IMR-90 (cell line): ENCODE data around the gene CADM2. TPM values are rescaled to one million over a fixed set of nuclear protein-coding genes. Genes with fewer than 3 reads are reported as not detected.

ENCODE experiments used
- ATAC-seq: fragments of 200-7000 bp; cut with Tn5 transposase; 2 replicates; pipeline ENCODE4 v1.9.1; 2020; ENCODE audit warnings: low read depth, mild to moderate bottlenecking, moderate library complexity
- BruUV-seq: library from RNA; stranded (reverse); fragments of 400-500 nt; replicated peaks from 2 replicates; lab custom pipeline; 2021; lab: Mats Ljungman, UMichigan
- CTCF ChIA-PET: fragments of 300-600 bp; formaldehyde crosslinking; extraction: SDS; loops from one replicate; lab custom pipeline; 2021; ENCODE audit warnings: antibody characterized with exemption; lab: Yijun Ruan, JAX
- POLR2A ChIA-PET: fragments of 300-600 bp; sonication (Branson Sonifier 250); formaldehyde crosslinking; loops from one replicate; lab custom pipeline; 2022; ENCODE audit warnings: antibody characterized with exemption; ENCODE audit not compliant: unreplicated experiment; lab: Charles Lee
- DNase-seq: peaks from one replicate; pipeline ENCODE4 v3.0.0; 2013
- H2AFZ ChIP-seq: replicated peaks from 2 replicates; pipeline ENCODE3; 2013; ENCODE audit warnings: low read length, mild to moderate bottlenecking; ENCODE audit not compliant: poor library complexity
- H2AK5ac ChIP-seq: 2 replicates; pipeline ENCODE4 v1.6.1; 2013; ENCODE audit warnings: low read depth, low read length, inconsistent platforms
- H2AK9ac ChIP-seq: replicated peaks from 2 replicates; pipeline ENCODE3; 2013; ENCODE audit warnings: mild to moderate bottlenecking, low read depth, low read length, moderate library complexity; ENCODE audit not compliant: poor library complexity
- H2BK120ac ChIP-seq: 2 replicates; pipeline ENCODE4 v1.6.1; 2013; ENCODE audit warnings: low read depth, low read length, inconsistent platforms
- H2BK15ac ChIP-seq: 3 replicates; pipeline ENCODE4 v1.6.1; 2013; ENCODE audit warnings: low read depth, low read length, inconsistent platforms
- H2BK20ac ChIP-seq: 2 replicates; pipeline ENCODE4 v1.6.1; 2013; ENCODE audit warnings: low read depth, mild to moderate bottlenecking, inconsistent platforms, low read length, moderate library complexity
- H2BK5ac ChIP-seq: 2 replicates; pipeline ENCODE4 v1.6.1; 2013; ENCODE audit warnings: mild to moderate bottlenecking, low read depth, low read length, inconsistent platforms; ENCODE audit not compliant: poor library complexity, severe bottlenecking
- H3K14ac ChIP-seq: replicated peaks from 2 replicates; pipeline ENCODE4 v1.6.1; 2013; ENCODE audit warnings: low read depth, low read length, inconsistent platforms
- H3K18ac ChIP-seq: 2 replicates; pipeline ENCODE4 v1.6.1; 2013; ENCODE audit warnings: low read depth, low read length, control low read depth
- H3K23ac ChIP-seq: 2 replicates; pipeline ENCODE4 v1.6.1; 2013; ENCODE audit warnings: low read depth, low read length, inconsistent platforms
- H3K27ac ChIP-seq: 2 replicates; pipeline ENCODE4 v1.5.1; 2013; ENCODE audit warnings: mild to moderate bottlenecking, control low read depth, low read length; ENCODE audit not compliant: insufficient read depth
- H3K27me3 ChIP-seq: 2 replicates; pipeline ENCODE4 v1.6.1; 2013; ENCODE audit warnings: low read length; ENCODE audit not compliant: control insufficient read depth, insufficient read depth
- H3K36me3 ChIP-seq: 2 replicates; pipeline ENCODE4 v1.6.1; 2013; ENCODE audit warnings: low read length, mixed read lengths; ENCODE audit not compliant: control insufficient read depth, insufficient read depth
- H3K4ac ChIP-seq: 2 replicates; pipeline ENCODE4 v1.6.1; 2013; ENCODE audit warnings: low read depth, low read length, inconsistent platforms
- H3K4me1 ChIP-seq: 2 replicates; pipeline ENCODE4 v1.6.1; 2013; ENCODE audit warnings: low read length, mixed read lengths; ENCODE audit not compliant: control insufficient read depth, insufficient read depth
- H3K4me2 ChIP-seq: 2 replicates; pipeline ENCODE4 v1.6.1; 2013; ENCODE audit warnings: low read depth, mild to moderate bottlenecking, control low read depth, low read length, moderate library complexity
- H3K4me3 ChIP-seq: 2 replicates; pipeline ENCODE4 v1.5.1; 2013; ENCODE audit warnings: low read depth, mild to moderate bottlenecking, control low read depth, low read length, moderate library complexity; ENCODE audit not compliant: insufficient read depth
- H3K56ac ChIP-seq: 2 replicates; pipeline ENCODE4 v1.6.1; 2013; ENCODE audit warnings: low read length, inconsistent platforms; ENCODE audit not compliant: insufficient read depth; ENCODE audit errors: extremely low read depth
- H3K79me1 ChIP-seq, 2 experiments: 2 replicates each; pipeline ENCODE4 v1.6.1; 2013; ENCODE audit warnings: low read length in 2 of 2, inconsistent platforms in 1 of 2, low read depth in 1 of 2
- H3K9ac ChIP-seq: 2 replicates; pipeline ENCODE4 v1.6.1; 2013; ENCODE audit warnings: low read depth, low read length, control low read depth
- H3K9me1 ChIP-seq: 2 replicates; pipeline ENCODE4 v1.6.1; 2013; ENCODE audit warnings: low read length, inconsistent platforms; ENCODE audit not compliant: insufficient read depth
- H3K9me3 ChIP-seq: 2 replicates; pipeline ENCODE4 v1.6.1; 2013; ENCODE audit warnings: low read length; ENCODE audit not compliant: control insufficient read depth, insufficient read depth
- H4K20me1 ChIP-seq: 2 replicates; pipeline ENCODE4 v1.6.1; 2013; ENCODE audit warnings: low read length, inconsistent platforms; ENCODE audit not compliant: insufficient read depth
- H4K5ac ChIP-seq: 2 replicates; pipeline ENCODE4 v1.6.1; 2013; ENCODE audit warnings: mild to moderate bottlenecking, low read depth, low read length, control low read depth
- H4K8ac ChIP-seq, 2 experiments: 2 replicates each; pipeline ENCODE4 v1.6.1; 2013; ENCODE audit warnings: low read depth in 2 of 2, low read length in 2 of 2, control low read depth in 1 of 2, inconsistent platforms in 1 of 2
- H4K91ac ChIP-seq: 2 replicates; pipeline ENCODE4 v1.6.1; 2013; ENCODE audit warnings: low read depth, low read length, inconsistent platforms; ENCODE audit not compliant: insufficient read depth
- BHLHE40 ChIP-seq: fragments of 150-350 bp; IDR thresholded peaks from 2 replicates; pipeline ENCODE4 v1.6.1; 2016; ENCODE audit warnings: mild to moderate bottlenecking, low read depth, low read length
- CEBPB ChIP-seq: IDR thresholded peaks from 2 replicates; pipeline ENCODE4 v1.6.1; 2012; ENCODE audit warnings: low read depth, low read length, improper control_type of control experiment
- CHD1 ChIP-seq: IDR thresholded peaks from 2 replicates; pipeline ENCODE4 v1.6.1; 2012; ENCODE audit warnings: low read depth, low read length, improper control_type of control experiment
- CTCF ChIP-seq: conservative IDR thresholded peaks from 2 replicates; pipeline ENCODE4 v1.5.1; 2012; ENCODE audit warnings: mild to moderate bottlenecking, low read depth, low read length, improper control_type of control experiment
- ELK1 ChIP-seq: fragments of 150-350 bp; IDR thresholded peaks from 2 replicates; pipeline ENCODE4 v1.6.1; 2016; ENCODE audit warnings: low read depth, mild to moderate bottlenecking, low read length, moderate library complexity, borderline replicate concordance
- FOS ChIP-seq: fragments of 150-350 bp; IDR thresholded peaks from 2 replicates; pipeline ENCODE4 v1.6.1; 2016; ENCODE audit warnings: low read depth, low read length
- MAFK ChIP-seq: IDR thresholded peaks from 2 replicates; pipeline ENCODE4 v1.6.1; 2012; ENCODE audit warnings: low read depth, low read length, improper control_type of control experiment
- MAZ ChIP-seq: IDR thresholded peaks from 2 replicates; pipeline ENCODE4 v1.6.1; 2012; ENCODE audit warnings: low read depth, mild to moderate bottlenecking, low read length, improper control_type of control experiment, moderate library complexity, borderline replicate concordance
- MXI1 ChIP-seq: IDR thresholded peaks from 2 replicates; pipeline ENCODE4 v1.6.1; 2012; ENCODE audit warnings: low read depth, mild to moderate bottlenecking, low read length, moderate library complexity, borderline replicate concordance
- POLR2A ChIP-seq: IDR thresholded peaks from 2 replicates; pipeline ENCODE4 v1.6.1; 2012; ENCODE audit warnings: mild to moderate bottlenecking, low read depth, low read length
- RAD21 ChIP-seq: IDR thresholded peaks from 2 replicates; pipeline ENCODE4 v1.6.1; 2012; ENCODE audit warnings: low read length, improper control_type of control experiment
- RCOR1 ChIP-seq: IDR thresholded peaks from 2 replicates; pipeline ENCODE4 v1.6.1; 2012; ENCODE audit warnings: mild to moderate bottlenecking, low read length, improper control_type of control experiment; ENCODE audit not compliant: insufficient replicate concordance
- RFX5 ChIP-seq: IDR thresholded peaks from 2 replicates; pipeline ENCODE4 v1.8.0; 2012; ENCODE audit warnings: low read depth, mild to moderate bottlenecking, low read length, moderate library complexity
- SMC3 ChIP-seq: fragments of 150-350 bp; IDR thresholded peaks from 2 replicates; pipeline ENCODE4 v1.6.1; 2016; ENCODE audit warnings: low read depth, mild to moderate bottlenecking, antibody characterized with exemption, low read length, moderate library complexity
- USF2 ChIP-seq: fragments of 150-350 bp; IDR thresholded peaks from 2 replicates; pipeline ENCODE4 v1.6.1; 2017; ENCODE audit warnings: mild to moderate bottlenecking, antibody characterized with exemption, low read length, low read depth
- WGBS, 2 experiments: methylation state at CpG; one replicate each; pipeline versions ENCODE4 v1.1.5 to v1.1.7; 2013; ENCODE audit warnings: missing lambda C conversion rate in 2 of 2; ENCODE audit not compliant: insufficient read length in 1 of 2; ENCODE audit errors: extremely low coverage in 2 of 2; 5-methylcytosine and 5-hydroxymethylcytosine counted together
- dilution Hi-C: fragments of 300-500 bp; cut with HindIII; formaldehyde crosslinking; loops from one replicate; pipeline ENCODE4 v1.14.3; 2018; ENCODE audit warnings: low sequenced_read_pairs; ENCODE audit not compliant: unreplicated experiment
- in situ Hi-C: fragments of 300-500 bp; cut with MboI; formaldehyde crosslinking; loops from 3 replicates; pipeline ENCODE4 v1.14.3; 2019; ENCODE audit warnings: low sequenced_read_pairs, inconsistent platforms, mixed read lengths
- intact Hi-C: fragments of 100-400 bp; cut with micrococcal nuclease; formaldehyde crosslinking; loops from 2 replicates; pipeline ENCODE4 v1.10.0; 2022
- polyA plus RNA-seq, 3 experiments: library from polyadenylated mRNA; depleted of rRNA; stranded (reverse); fragments of >200 nt; gene quantifications; 2 replicates each; pipeline ENCODE4 v1.2.3, GENCODE V29; 2012; ENCODE audit warnings: low replicate concordance in 1 of 3
- total RNA-seq: library from RNA; depleted of rRNA; stranded (reverse); fragments of >200 nt; gene quantifications from 2 replicates; pipeline ENCODE4 v1.2.3, GENCODE V29; 2012

CADM2 gene
- total and polyA plus RNA-seq, 2 of the 4 experiments (the other 2 are of a cell fraction), result not detected

GRCh38 chr3:85255949-85256348 lies 297.2 kb downstream of the CADM2 start:
- H4K8ac ChIP-seq, result no peak overlapping the region
- H3K27ac ChIP-seq, result no peak overlapping the region
- WGBS, 2 experiments, result no CpG with 5 or more reads among the region's 4 CpGs
- no peaks in the 10 kb centered on the region for H3K27me3 ChIP-seq
- H3K23ac ChIP-seq, result no peak overlapping the region
- no peak overlapping the region for H3K4me2 ChIP-seq
- H3K14ac ChIP-seq, result no peak overlapping the region
- intact Hi-C loops, result no loop called here
- H4K91ac ChIP-seq, result no peak overlapping the region
- 0 out of 2 replicates have a peak overlapping the region, but pooled peaks have one; percentile 35 for H2BK20ac ChIP-seq
- no peak overlapping the region for H3K4ac ChIP-seq
- no peak overlapping the region for H2AK5ac ChIP-seq
- POLR2A ChIA-PET, result no interaction called here
- H3K56ac ChIP-seq, result no peak overlapping the region
- no TSS peak for BruUV-seq
- DNase-seq (peak; percentile 40), ATAC-seq (peak; percentile 49; the same call in 1 of the 2 replicates)
- no peak overlapping the region for H2AK9ac ChIP-seq
- dilution Hi-C loops, result no loop called here
- no peak overlapping the region for H2AFZ ChIP-seq
- CTCF ChIA-PET, result no interaction called here
- no peak overlapping the region for H2BK5ac ChIP-seq
- H2BK120ac ChIP-seq, result 0 out of 2 replicates have a peak overlapping the region, but pooled peaks have one; percentile 15
- no peaks in the 10 kb centered on the region for H3K36me3 ChIP-seq
- H3K79me1 ChIP-seq, result no peaks in the 10 kb centered on the region
- no peak overlapping the region for H3K18ac ChIP-seq
- H3K4me3 ChIP-seq, result no peak overlapping the region
- H4K20me1 ChIP-seq, result no peaks in the 10 kb centered on the region
- H3K9me1 ChIP-seq, result no peaks in the 10 kb centered on the region
- in situ Hi-C loops, result no loop called here
- H3K4me1 ChIP-seq, result no peaks in the 10 kb centered on the region
- H4K5ac ChIP-seq, result no peak overlapping the region
- TF ChIP-seq USF2, result no peak
- no peak for TF ChIP-seq BHLHE40
- no peak for TF ChIP-seq ELK1
- no peak for TF ChIP-seq MAZ
- no peak for TF ChIP-seq SMC3
- no peak for TF ChIP-seq RFX5
- no peak for TF ChIP-seq CHD1
- no peak for TF ChIP-seq MXI1
- TF ChIP-seq MAFK, result no peak
- no peak for TF ChIP-seq RCOR1
- no peak for TF ChIP-seq POLR2A
- no peak for TF ChIP-seq CTCF
- no peak for TF ChIP-seq FOS
- no peak for TF ChIP-seq RAD21
- no peak for TF ChIP-seq CEBPB
- no peak overlapping the region for H2BK15ac ChIP-seq
- H3K9me3 ChIP-seq, result 0 out of 2 replicates have a peak, but pooled peaks cover 2% of the 10 kb centered on the region
- no peak overlapping the region for H3K9ac ChIP-seq
